BJ (cell line): Measurements from ENCODE around the gene RIN2. TPM values are rescaled to one million over a fixed set of nuclear protein-coding genes. Genes with fewer than 3 reads are reported as not detected.

Experiments used
- CTCF ChIA-PET: fragments of 350-600 bp; formaldehyde crosslinking; extraction: SDS; loops from one replicate; lab custom pipeline; 2021; ENCODE audit warnings: antibody characterized with exemption, inconsistent platforms; lab: Yijun Ruan, JAX
- POLR2A ChIA-PET: fragments of 300-600 bp; sonication (Branson Sonifier 250); formaldehyde crosslinking; extraction: SDS; loops from one replicate; lab custom pipeline; 2021; ENCODE audit warnings: antibody characterized with exemption; lab: Charles Lee
- DNase-seq: peaks from one replicate; pipeline ENCODE4 v3.0.0-alpha.2; 2011; ENCODE audit warnings: low read depth
- H3K27me3 ChIP-seq: 2 replicates; pipeline ENCODE4 v1.6.0; 2011; ENCODE audit warnings: low read length; ENCODE audit not compliant: control insufficient read depth, insufficient read depth
- H3K36me3 ChIP-seq: 2 replicates; pipeline ENCODE4 v1.5.1; 2011; ENCODE audit warnings: low read length; ENCODE audit not compliant: control insufficient read depth, insufficient read depth
- H3K4me3 ChIP-seq: 2 replicates; pipeline ENCODE4 v1.5.1; 2011; ENCODE audit warnings: low read depth, mild to moderate bottlenecking, control low read depth, low read length
- CTCF ChIP-seq: IDR thresholded peaks from 2 replicates; pipeline ENCODE4 v1.5.1; 2011; ENCODE audit warnings: low read depth, mild to moderate bottlenecking, control low read depth, inconsistent platforms, low read length, moderate library complexity; ENCODE audit not compliant: insufficient read depth
- polyA plus RNA-seq: library from polyadenylated mRNA; depleted of rRNA; stranded (reverse); fragments of >200 nt; gene quantifications from 2 replicates; pipeline ENCODE4 v1.2.3, GENCODE V29; 2011

RIN2 gene
- polyA plus RNA-seq, 1 experiment, result 25.2 TPM

DNA sequence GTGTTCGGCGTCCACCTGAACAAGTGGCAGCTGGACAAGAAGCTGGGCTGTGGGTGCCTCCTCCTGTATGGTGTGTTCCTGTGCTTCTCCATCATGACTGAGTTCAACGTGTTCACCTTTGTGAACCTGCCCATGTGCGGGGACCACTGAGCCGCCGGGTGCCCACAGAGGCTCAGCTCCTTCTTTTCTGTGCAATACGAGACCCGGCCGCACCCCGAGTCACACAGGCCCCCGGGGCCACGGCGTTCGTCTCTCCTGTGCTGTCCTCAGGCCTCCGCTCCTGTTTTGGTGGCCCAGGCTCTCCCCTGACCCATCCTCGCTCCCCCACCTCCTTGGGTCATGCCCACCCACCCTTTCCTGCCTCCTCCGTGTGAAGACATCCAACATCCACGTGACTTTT, 37.1 kb upstream of the RIN2 start:
- POLR2A ChIA-PET, result no interaction called here
- CTCF ChIA-PET, result no interaction called here
- TF ChIP-seq CTCF, result no peak
- Histone ChIP-seq H3K27me3 (0 out of 2 replicates have a peak, but pooled peaks cover 2% of the 10 kb centered on the region), H3K36me3 (no peaks in the 10 kb centered on the region), H3K4me3 (no peak overlapping the region)
- no peak for DNase-seq

DNA sequence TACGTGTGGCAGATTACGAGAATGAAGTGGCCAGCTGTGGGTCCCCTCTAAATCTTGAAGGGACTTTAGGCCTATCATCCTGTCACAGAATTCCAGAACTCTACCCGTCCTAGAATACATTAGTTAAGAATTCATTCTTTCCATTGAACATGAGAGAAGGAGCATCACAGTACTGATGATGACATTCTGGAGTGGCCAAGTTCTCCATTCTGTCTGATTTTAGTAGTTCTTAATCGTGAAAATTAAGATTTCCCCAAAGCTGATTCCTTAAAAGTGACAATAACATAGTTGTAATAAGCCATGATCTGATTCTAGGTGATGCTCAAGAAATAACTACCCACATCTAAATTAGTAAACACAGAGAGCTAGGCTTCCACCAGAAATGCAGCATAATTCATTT, 35.0 kb upstream of the RIN2 start:
- H3K36me3 ChIP-seq, result no peaks in the 10 kb centered on the region
- H3K27me3 ChIP-seq, result 0 out of 2 replicates have a peak, but pooled peaks cover 2% of the 10 kb centered on the region
- no peak for DNase-seq
- CTCF ChIA-PET, result interaction anchor here (0.7 kb wide), 1 partner anchor 13 kb away, joined by 3 read pairs; no protein-coding TSS in a partner anchor
- TF ChIP-seq CTCF, result no peak
- POLR2A ChIA-PET, result no interaction called here
- no peak overlapping the region for H3K4me3 ChIP-seq

DNA sequence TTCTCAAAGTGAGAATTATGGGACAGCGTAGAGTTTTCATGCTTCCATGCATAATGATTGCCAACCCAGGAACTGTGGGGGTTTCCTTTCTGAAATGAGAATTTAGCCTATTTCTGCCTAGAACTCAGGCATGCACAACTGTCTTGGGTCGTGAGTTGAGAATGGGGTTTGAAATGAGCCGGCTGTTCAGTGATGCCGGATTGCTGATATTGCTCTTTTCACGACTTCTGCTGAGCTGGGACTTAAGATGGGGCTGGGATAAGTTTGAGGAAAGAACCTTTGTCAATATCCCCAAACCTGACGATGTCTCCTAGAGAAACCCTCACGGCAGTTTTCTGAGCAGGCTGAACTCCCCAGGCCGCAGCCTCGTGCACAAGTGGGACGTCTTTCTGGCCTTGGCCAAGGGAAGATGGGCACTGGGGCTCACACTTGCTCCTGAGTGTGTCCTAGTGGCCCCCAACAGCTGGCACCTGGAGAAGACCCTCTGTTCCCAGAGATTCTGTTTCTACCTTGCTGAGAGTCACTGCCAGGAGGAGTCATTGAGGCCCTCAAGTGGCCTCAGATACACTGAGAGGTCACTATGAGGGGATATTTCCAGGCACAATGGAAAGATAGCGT, 34.1 kb upstream of the RIN2 start:
- ChIA-PET POLR2A (no interaction called here), CTCF (interaction anchor here (0.7 kb wide), 1 partner anchor 12 kb away, joined by 3 read pairs; no protein-coding TSS in a partner anchor)
- no peak for DNase-seq
- Histone ChIP-seq H3K27me3 (0 out of 2 replicates have a peak, but pooled peaks cover 2% of the 10 kb centered on the region), H3K36me3 (no peaks in the 10 kb centered on the region), H3K4me3 (no peak overlapping the region)
- TF ChIP-seq CTCF, result no peak

GRCh38 chr20:19725373-19725772, 32.7 kb upstream of the RIN2 start:
- CTCF ChIA-PET, result no interaction called here
- Histone ChIP-seq H3K27me3 (no peaks in the 10 kb centered on the region), H3K36me3 (no peaks in the 10 kb centered on the region), H3K4me3 (no peak overlapping the region)
- TF ChIP-seq CTCF, result no peak
- DNase-seq, result no peak
- POLR2A ChIA-PET, result no interaction called here

- DNase-seq, result no peak
- POLR2A ChIA-PET, result no interaction called here
Observed at GRCh38 chr20:19725814-19726525, 32.1 kb upstream of the RIN2 start.

More at GRCh38 chr20:19725814-19726525, 32.1 kb upstream of the RIN2 start:
- H3K36me3 ChIP-seq, result no peaks in the 10 kb centered on the region
- no peak for TF ChIP-seq CTCF
- no peaks in the 10 kb centered on the region for H3K27me3 ChIP-seq
- CTCF ChIA-PET, result no interaction called here
- H3K4me3 ChIP-seq, result no peak overlapping the region
